Cerebellar nuclear complex (tissue), 1 donor: ENCODE measurements around the gene DAB2IP.
A peak's percentile ranks its signal among the peaks of the same experiment; 100 is the strongest.

Source experiments
- DNase-seq, 2 experiments: peaks; one replicate each; lab custom pipeline; 2025; lab: John Stamatoyannopoulos, UW

DAB2IP gene

DNA sequence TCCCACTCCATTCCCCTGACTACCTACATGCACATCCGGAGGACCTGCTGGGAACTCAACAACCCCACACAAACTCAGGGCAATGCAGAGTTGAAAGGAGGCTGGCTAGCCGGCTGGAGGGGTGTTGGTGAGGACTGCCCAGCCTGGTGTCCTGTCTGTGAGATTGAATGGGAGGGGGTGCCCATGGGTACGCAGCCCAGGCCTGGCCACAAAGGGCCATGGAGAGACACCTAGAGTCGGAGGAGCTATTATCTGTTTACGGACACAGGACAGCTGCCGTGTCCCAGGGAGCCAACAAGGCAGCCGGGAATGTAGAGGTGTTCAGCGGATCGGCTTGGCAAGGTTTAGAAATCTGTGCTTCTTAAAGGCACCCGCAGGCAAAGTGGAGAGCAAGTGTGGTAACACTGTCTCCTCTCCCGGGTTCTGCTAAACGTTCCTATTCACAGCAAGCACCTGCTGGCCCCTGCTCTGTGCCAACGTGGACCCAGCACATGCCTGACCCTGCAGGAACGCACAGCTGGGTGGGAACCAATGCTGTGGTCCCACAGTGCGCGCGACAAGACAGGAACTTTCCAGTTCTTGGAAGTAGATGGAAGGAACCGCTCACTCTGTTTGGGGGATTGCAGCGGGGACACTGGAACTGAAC, 166.7 kb downstream of the DAB2IP start:
- DNase-seq = peak in 1 of 2 experiments; percentile 18

- DNase-seq = no peak
Measured at GRCh38 chr9:121818841-121819427, 167.5 kb downstream of the DAB2IP start.

- DNase-seq = no peak
Measured at GRCh38 chr9:121819428-121820231, 168.2 kb downstream of the DAB2IP start.

GRCh38 chr9:121820286-121821005, 169.0 kb downstream of the DAB2IP start:
- no peak for DNase-seq

GRCh38 chr9:121821326-121821725, 169.9 kb downstream of the DAB2IP start:
- peak in 1 of 2 experiments; percentile 35 for DNase-seq

DNA sequence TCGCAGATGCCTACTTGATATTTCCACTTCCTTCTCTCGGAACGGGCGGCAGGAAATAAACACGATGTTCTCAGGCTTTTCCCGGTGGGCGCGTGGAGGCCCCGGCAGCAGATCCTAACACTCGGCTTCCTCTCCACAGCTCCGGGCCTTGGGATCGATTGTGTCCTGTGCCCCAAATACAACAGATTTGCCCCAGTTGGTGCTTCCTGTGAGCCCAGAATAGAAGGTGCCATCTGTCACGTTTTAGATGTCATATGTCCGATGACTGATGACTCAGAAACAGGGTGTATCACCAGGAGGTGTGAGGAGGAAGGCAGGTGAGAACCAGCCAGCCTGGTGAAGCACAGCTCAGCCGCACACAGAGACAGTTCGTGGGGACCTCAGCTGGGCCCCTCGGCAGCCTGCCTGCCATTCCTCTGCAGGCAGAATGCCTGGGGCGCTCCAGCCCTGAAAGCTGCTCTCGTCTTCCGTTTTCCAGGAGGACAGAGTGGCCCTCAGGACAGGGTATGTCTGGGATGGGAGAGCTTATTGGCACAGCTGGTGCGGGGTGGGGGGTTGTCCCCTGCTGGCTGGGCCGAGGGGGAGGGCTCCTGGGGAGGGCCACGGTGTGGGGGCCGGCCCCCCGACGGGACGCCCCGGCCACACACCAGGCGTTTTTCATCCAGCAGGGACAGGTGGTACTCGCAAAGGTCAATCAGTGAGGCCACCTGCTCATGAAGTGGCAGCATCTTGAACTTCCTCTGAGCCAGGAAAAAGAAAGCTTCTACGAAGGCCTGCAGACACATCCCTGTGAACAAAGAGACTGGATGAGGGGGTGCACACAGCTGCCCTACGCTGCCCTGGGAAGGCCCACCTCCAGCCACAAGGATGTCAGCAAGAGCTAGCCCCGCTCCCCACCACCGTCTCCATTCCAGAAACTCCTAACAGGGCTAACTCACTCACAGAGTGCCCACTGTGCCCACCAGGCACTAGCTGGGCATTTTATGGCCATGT, 171.0 kb downstream of the DAB2IP start:
- peak; percentile 68 to 87 for DNase-seq

GRCh38 chr9:121823451-121824169, 172.2 kb downstream of the DAB2IP start:
- no peak for DNase-seq

- DNase-seq = no peak
Measured at GRCh38 chr9:121824651-121825030, 173.2 kb downstream of the DAB2IP start.

DNA sequence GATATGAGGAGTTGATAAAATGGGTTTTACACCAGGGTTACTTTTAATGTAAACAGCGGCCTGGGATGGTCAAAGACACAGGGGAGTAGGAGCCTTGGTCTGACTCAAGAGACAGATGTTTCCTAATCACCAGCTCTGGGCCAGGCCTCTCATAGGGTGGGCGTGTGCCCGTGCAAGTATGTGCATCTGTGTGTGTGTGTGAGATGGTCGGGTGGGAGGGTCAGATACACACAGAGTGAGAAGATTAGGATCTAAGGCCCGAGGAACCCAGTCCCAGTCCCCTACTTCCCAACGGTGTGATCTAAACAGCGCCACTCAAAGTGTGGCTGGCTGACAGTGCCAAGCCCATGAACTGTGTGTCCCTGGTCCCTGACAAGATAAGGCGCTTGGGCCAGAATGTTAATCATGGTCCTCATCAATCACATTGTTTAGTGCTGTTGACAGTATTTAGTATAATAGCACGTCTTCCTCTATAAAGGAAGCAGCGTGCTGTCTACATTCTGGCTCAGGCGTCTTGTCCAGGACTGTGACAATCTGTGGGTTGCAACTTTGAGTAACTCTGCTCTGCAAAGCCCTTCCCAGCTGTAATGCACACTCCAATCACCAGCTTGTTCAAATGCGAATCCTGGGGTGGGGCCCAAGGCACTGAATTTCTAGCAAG, 173.7 kb downstream of the DAB2IP start:
- DNase-seq = no peak

GRCh38 chr9:121826711-121827110, 175.3 kb downstream of the DAB2IP start:
- no peak for DNase-seq

DNA sequence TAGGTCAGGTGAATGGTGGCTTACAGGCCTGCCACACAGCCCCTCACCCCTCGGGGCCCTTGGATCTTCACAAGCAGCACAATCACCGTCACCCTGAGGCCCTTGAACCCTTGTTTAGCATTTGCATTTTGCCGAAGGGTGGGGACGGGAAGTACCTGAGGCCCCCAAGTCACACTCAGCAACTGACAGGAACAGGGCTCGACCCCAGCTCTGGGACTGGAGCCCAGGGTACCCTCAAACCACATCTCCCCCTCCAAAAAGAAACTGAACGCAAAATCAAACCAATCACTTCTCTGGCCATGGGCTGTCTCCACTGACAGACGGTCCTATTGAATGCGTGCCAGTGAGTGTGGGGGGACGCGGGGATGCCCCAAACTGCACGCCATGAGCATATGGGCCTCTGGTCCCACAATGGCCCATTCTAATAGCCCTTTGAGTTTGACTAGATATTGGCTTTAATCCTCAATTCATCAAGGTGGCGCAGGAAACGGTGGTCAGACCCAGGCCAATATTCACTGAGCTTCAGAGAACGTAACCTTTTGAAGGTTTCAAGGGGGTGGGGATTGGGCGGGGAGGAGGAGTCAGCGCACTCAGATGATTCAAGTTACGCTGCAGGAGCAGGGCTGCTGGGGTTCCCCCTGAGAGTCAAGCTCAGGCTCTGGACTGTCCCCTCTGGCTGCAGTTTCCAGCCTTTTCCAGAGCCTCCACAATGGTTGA, 176.0 kb downstream of the DAB2IP start:
- no peak for DNase-seq

DNA sequence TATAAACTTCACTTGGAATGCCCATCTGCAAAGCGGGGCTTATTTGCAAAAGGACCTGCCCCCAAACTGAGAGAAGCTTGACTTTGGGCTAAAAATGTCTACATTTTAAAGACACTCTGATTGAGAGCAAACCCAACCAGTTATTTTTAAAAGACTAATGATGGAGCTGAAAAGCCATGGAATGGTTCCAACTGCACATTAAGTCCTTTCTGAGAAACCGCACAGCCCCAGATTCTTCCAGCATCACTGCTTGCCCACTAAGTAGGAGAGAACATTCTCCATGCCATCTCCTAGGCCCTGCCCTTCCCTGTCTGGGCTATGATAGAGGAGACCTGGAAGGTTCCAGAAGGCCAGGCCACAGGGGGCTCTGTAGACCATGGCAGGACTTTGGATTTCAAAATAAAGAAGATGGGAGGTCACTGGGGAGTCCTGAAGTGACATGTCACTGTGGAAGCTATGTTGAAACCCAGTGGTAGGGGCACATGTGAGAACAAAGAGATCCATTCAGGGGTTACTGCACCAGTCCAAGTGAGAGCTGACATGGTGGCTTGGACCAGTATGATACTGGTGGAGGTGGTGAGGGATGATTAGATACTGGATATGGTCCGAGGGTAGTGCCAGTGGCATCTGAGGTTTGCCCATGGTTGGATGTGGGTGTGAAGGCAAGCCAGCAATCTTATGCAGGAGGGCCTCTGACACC, 179.2 kb downstream of the DAB2IP start:
- DNase-seq = no peak

GRCh38 chr9:121831869-121832268, 180.4 kb downstream of the DAB2IP start:
- no peak for DNase-seq

DNA sequence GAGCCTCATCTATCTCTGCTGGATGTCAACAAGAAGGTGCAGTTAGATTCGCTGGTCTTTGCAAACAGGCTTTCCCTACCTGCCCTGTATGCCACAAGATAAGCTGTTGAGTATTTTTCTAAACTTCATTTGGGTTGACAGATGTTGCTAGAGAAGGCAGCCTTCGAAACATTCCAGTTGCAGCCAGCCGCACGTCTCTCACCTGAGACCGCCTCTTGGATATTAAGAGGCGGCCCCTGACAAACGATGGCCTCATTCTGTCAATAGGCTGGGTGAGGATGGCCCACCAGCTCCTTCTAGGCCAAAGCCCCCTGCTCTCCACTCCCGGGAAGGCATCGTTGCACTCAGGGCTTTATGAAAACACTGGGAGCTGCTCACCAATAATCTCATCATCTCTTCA, 181.6 kb downstream of the DAB2IP start:
- DNase-seq = no peak
